Gastrocnemius medialis (tissue), 4 donors: Measurements from ENCODE around the gene ALDH2. TPM values are rescaled to one million over a fixed set of nuclear protein-coding genes. Genes with fewer than 3 reads are reported as not detected.
"Not testable (repeated sequence)": the region's sequence is repeated elsewhere in the genome, so short reads cannot be mapped to it uniquely, and the experiment has no call there.

ENCODE experiments used
- ATAC-seq, 2 donors: fragments of 150-250 bp; one replicate each; pipeline ENCODE4 v1.9.1; 2016
- DNase-seq, 2 donors: peaks; one replicate each; pipeline ENCODE4 v3.0.0-alpha.2; 2019
- H3K27ac ChIP-seq, 4 donors: fragments of 200-600 bp; sonication (generic); 1 replicate in 1 of 4; 2 replicates in 3 of 4; pipeline ENCODE4 v1.5.1; 2016 to 2018; ENCODE audit warnings: mild to moderate bottlenecking in 2 of 4, moderate library complexity in 1 of 4
- H3K27me3 ChIP-seq, 3 donors: fragments of 200-600 bp; sonication (generic) in 2 of 3; 1 replicate in 1 of 3; 2 replicates in 2 of 3; pipeline versions ENCODE4 v1.5.1 to v1.6.0; 2016 to 2019; ENCODE audit warnings: mild to moderate bottlenecking in 1 of 3, moderate library complexity in 1 of 3
- H3K36me3 ChIP-seq, 2 donors: fragments of 200-600 bp; sonication (generic) in 1 of 2; one replicate each; pipeline ENCODE4 v1.5.1; 2017 to 2018
- H3K4me1 ChIP-seq, 2 donors: fragments of 200-600 bp; sonication (generic) in 1 of 2; one replicate each; pipeline ENCODE4 v1.5.1; 2016 to 2017; ENCODE audit warnings: mild to moderate bottlenecking in 2 of 2
- H3K4me3 ChIP-seq, 4 donors: fragments of 200-600 bp; sonication (generic) in 3 of 4; 1 replicate in 1 of 4; 2 replicates in 3 of 4; pipeline ENCODE4 v1.5.1; 2016 to 2019; ENCODE audit warnings: mild to moderate bottlenecking in 2 of 4
- H3K9me3 ChIP-seq, 3 donors: fragments of 200-600 bp; sonication (generic) in 2 of 3; 1 replicate in 1 of 3; 2 replicates in 2 of 3; pipeline ENCODE4 v1.5.1; 2016 to 2019
- POLR2A ChIP-seq, 2 donors: fragments of 450-650 bp; IDR thresholded peaks; one replicate each; pipeline ENCODE4 v1.6.1; 2017; ENCODE audit warnings: antibody characterized with exemption in 2 of 2, mild to moderate bottlenecking in 2 of 2, moderate library complexity in 2 of 2
- in situ Hi-C, 4 donors: fragments of 200-750 bp; cut with MboI; loops; one replicate each; pipeline versions ENCODE4 v1.15.0 to v1.8.0; 2017; ENCODE audit warnings: low sequenced_read_pairs in 4 of 4
- intact Hi-C: fragments of 100-400 bp; cut with DNase I; formaldehyde crosslinking; loops from one replicate; pipeline ENCODE4 v1.15.1; 2023; ENCODE audit warnings: low total_unique reads
- total RNA-seq, 4 donors: library from RNA; depleted of rRNA; stranded (reverse); fragments of >200 nt; gene quantifications; one replicate each; pipeline versions ENCODE4 v1.1.0 to v1.2.3, GENCODE V29; 2016
- TF ChIP-seq, protein P1 (sequence below), 5 experiments: fragments of 450-650 bp in 3 of 5; fragments of 200-600 bp in 2 of 5; sonication (generic) in 2 of 5; IDR thresholded peaks in 4 of 5; conservative IDR thresholded peaks in 1 of 5; 1 replicate in 4 of 5; 2 replicates in 1 of 5; pipeline ENCODE4 v1.5.1; 2016 to 2019; ENCODE audit warnings: antibody characterized with exemption in 5 of 5, mild to moderate bottlenecking in 3 of 5, moderate library complexity in 3 of 5

The ALDH2 gene
- total RNA-seq, 4 donors from 2014 or later, result 70.9 to 156 (median 89.9) TPM

DNA sequence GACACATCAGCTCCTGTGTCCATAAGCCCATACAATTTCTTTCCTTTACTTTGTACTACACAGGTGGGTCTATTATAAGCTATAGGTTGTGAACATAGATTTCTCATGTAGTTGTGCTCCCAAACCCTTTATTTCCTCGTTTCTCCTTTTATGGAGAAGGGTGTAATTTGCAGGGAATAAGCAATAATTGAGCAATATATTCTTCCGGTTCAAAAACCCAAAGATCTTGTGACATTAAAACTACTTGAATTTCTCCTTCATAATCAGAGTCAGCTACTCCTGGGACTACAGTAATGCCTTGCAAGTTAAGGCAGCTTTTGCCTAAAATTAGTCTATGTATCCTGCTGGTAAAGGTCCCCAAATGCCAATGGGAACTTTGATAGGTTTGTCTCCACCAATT, 56.2 kb downstream of the ALDH2 start:
- no peaks in the 10 kb centered on the region for H3K36me3 ChIP-seq
- no peaks in the 10 kb centered on the region for H3K9me3 ChIP-seq
- in situ Hi-C loops (no loop called here), intact Hi-C loops (no loop called here)
- no peak overlapping the region for H3K27ac ChIP-seq
- no peaks in the 10 kb centered on the region for H3K27me3 ChIP-seq
- TF ChIP-seq, protein P1, sequence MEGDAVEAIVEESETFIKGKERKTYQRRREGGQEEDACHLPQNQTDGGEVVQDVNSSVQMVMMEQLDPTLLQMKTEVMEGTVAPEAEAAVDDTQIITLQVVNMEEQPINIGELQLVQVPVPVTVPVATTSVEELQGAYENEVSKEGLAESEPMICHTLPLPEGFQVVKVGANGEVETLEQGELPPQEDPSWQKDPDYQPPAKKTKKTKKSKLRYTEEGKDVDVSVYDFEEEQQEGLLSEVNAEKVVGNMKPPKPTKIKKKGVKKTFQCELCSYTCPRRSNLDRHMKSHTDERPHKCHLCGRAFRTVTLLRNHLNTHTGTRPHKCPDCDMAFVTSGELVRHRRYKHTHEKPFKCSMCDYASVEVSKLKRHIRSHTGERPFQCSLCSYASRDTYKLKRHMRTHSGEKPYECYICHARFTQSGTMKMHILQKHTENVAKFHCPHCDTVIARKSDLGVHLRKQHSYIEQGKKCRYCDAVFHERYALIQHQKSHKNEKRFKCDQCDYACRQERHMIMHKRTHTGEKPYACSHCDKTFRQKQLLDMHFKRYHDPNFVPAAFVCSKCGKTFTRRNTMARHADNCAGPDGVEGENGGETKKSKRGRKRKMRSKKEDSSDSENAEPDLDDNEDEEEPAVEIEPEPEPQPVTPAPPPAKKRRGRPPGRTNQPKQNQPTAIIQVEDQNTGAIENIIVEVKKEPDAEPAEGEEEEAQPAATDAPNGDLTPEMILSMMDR (IDR thresholded peaks at IDR 0.05 in 4 of 5, conservative IDR thresholded peaks at IDR 0.05 in 1 of 5), result no peak
- TF ChIP-seq POLR2A (IDR thresholded peaks at IDR 0.05), result no peak
- peaks cover 19 to 28% of the 10 kb centered on the region in 2 donors for H3K4me1 ChIP-seq
- H3K4me3 ChIP-seq, result no peak overlapping the region
- ATAC-seq, result no peak
- no peak for DNase-seq

DNA sequence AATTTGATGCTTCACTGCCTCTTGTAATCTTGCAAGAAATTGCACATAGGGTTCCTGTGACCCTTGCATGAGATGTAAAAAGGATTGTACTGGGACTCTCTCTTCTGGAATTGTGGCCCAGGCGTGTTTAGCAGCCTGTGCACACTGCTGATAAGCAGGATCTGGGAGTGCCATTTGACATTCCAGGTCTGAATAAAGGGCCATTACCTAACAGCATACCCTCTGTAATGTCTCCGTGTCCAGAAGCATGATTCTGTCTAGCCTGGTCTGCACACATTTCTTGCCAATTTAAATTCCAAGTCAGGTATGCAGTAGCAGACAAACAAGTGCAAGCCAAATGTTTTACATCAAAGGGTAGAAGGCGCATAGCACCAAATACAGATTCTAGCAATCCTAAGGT, 57.2 kb downstream of the ALDH2 start:
- H3K27me3 ChIP-seq, result no peaks in the 10 kb centered on the region
- no peak overlapping the region for H3K4me3 ChIP-seq
- no peak overlapping the region for H3K27ac ChIP-seq
- no peak for ATAC-seq
- intact Hi-C loops (no loop called here), in situ Hi-C loops (no loop called here)
- no peaks in the 10 kb centered on the region for H3K9me3 ChIP-seq
- H3K36me3 ChIP-seq, result no peaks in the 10 kb centered on the region
- no peak for DNase-seq
- no peak for TF ChIP-seq POLR2A (IDR thresholded peaks at IDR 0.05)
- TF ChIP-seq, protein P1 (IDR thresholded peaks at IDR 0.05 in 4 of 5, conservative IDR thresholded peaks at IDR 0.05 in 1 of 5), result no peak
- peaks cover 19 to 28% of the 10 kb centered on the region in 2 donors for H3K4me1 ChIP-seq

DNA sequence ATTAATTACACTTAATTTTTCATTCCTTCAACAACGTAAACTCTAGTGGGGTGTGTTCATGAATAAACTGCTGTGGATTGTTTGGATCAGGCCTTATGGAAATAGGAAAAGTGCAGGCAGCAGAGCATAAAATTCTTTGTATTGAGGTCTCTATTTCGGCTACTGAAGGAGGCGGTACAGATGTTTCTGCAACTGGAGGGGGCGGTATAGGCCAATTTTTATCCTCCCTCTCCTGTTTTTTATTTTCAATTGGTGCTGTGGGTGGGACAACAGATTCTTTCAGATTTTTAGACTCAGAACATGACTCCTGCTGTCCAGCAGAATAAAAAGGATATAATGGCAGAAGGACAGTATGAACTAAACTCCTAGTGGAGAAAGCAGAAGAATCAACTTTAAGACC, 57.6 kb downstream of the ALDH2 start:
- H3K9me3 ChIP-seq, H3K36me3 ChIP-seq, intact Hi-C loops, ATAC-seq, H3K4me3 ChIP-seq, H3K27me3 ChIP-seq, in situ Hi-C loops, DNase-seq, H3K27ac ChIP-seq: not testable (repeated sequence)
- TF ChIP-seq, protein P1 (IDR thresholded peaks at IDR 0.05 in 4 of 5, conservative IDR thresholded peaks at IDR 0.05 in 1 of 5), result peak in 2 of 5 experiments; percentile 13
- H3K4me1 ChIP-seq, result peaks cover 19 to 24% of the 10 kb centered on the region in 2 donors

DNA sequence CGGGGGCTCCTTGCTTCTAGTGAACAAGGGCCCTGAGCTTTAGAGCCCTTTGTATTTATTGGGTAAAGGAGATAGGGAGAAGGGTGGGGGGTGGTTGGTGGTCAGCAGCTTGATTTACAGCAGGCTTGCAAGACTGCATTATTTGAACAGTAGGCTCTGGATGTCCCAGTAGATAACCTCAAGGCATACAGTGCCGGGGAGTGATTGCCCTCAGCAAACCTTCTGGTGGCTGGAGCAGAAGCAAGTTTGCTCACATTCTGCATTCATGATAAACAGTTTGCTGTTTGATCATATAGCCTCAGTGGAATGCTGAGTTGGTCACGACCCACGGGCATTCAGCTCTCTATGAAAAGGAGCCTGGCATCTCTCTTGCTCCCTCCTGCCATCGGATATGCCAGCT, 58.8 kb downstream of the ALDH2 start:
- no peaks in the 10 kb centered on the region for H3K27me3 ChIP-seq
- intact Hi-C loops, result no loop called here
- no peak overlapping the region for H3K4me3 ChIP-seq
- in situ Hi-C loops, result no loop called here
- peak overlapping the region; percentile 3 to 77 (median 62) for H3K27ac ChIP-seq
- H3K4me1 ChIP-seq, result peaks cover 8 to 13% of the 10 kb centered on the region in 2 donors
- H3K9me3 ChIP-seq, result no peaks in the 10 kb centered on the region
- ATAC-seq, result no peak
- no peak for DNase-seq
- no peaks in the 10 kb centered on the region for H3K36me3 ChIP-seq
- TF ChIP-seq, protein P1 (IDR thresholded peaks at IDR 0.05 in 4 of 5, conservative IDR thresholded peaks at IDR 0.05 in 1 of 5), result no peak
- TF ChIP-seq POLR2A (IDR thresholded peaks at IDR 0.05), result no peak

DNA sequence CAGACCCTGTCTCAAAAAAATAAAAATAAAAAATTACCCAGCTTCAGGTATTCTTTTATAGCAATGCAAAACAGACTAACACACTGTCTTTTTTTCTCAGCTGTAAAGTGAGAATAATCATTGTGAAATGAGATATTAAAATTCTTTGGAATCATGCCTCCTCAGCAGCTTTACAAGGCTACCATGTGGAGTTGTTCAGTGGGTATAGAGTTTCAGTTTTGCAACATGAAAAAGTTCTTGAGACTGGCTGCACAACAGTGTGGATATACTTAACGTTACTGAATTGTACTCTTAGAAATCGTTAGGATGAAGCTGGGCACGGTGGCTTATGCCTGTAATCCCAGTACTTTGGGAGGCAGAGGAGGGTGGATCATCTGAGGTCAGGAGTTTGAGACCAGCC, 59.6 kb downstream of the ALDH2 start:
- Histone ChIP-seq H3K4me1 (peaks cover 8 to 13% of the 10 kb centered on the region in 2 donors), H3K27ac (peak overlapping the region; percentile 48 to 77 (median 62)), H3K36me3 (no peaks in the 10 kb centered on the region), H3K9me3 (no peaks in the 10 kb centered on the region), H3K4me3 (no peak overlapping the region), H3K27me3 (no peaks in the 10 kb centered on the region)
- DNase-seq, result peak in 1 of 2 donors; percentile 18
- in situ Hi-C loops (no loop called here), intact Hi-C loops (no loop called here)
- TF ChIP-seq, protein P1 (IDR thresholded peaks at IDR 0.05 in 4 of 5, conservative IDR thresholded peaks at IDR 0.05 in 1 of 5), result no peak
- TF ChIP-seq POLR2A (IDR thresholded peaks at IDR 0.05), result no peak
- ATAC-seq, result peak; percentile 99 to 100
